Esophagus squamous epithelium (tissue), 5 donors: ENCODE results near the gene KCNH5. TPM values are rescaled to one million over a fixed set of nuclear protein-coding genes. Genes with fewer than 3 reads are reported as not detected.

Experiments
- DNase-seq: peaks from one replicate; lab custom pipeline; 2025; lab: John Stamatoyannopoulos, UW
- H3K27ac ChIP-seq, 4 donors: fragments of 200-600 bp; sonication (generic); one replicate each; pipeline ENCODE4 v1.5.1; 2016 to 2019; ENCODE audit warnings: mild to moderate bottlenecking in 1 of 4
- H3K27me3 ChIP-seq, 4 donors: fragments of 200-600 bp; sonication (generic); 1 replicate in 3 of 4; 2 replicates in 1 of 4; pipeline versions ENCODE4 v1.5.1 to v1.6.0; 2017 to 2021; ENCODE audit warnings: antibody characterized with exemption in 1 of 4
- H3K36me3 ChIP-seq, 3 donors: fragments of 200-600 bp; sonication (generic); one replicate each; pipeline ENCODE4 v1.5.1; 2016 to 2019
- H3K4me1 ChIP-seq, 3 donors: fragments of 200-600 bp; sonication (generic); one replicate each; pipeline ENCODE4 v1.5.1; 2017 to 2019
- H3K4me3 ChIP-seq, 4 donors: fragments of 200-600 bp; sonication (generic); 1 replicate in 3 of 4; 2 replicates in 1 of 4; pipeline ENCODE4 v1.5.1; 2016 to 2019; ENCODE audit warnings: mild to moderate bottlenecking in 2 of 4, moderate library complexity in 1 of 4
- H3K9me3 ChIP-seq, 3 donors: fragments of 200-600 bp; sonication (generic); one replicate each; pipeline ENCODE4 v1.5.1; 2016 to 2019
- POLR2A ChIP-seq, 4 donors: fragments of 450-650 bp; IDR thresholded peaks; one replicate each; pipeline ENCODE4 v1.6.1; 2017; ENCODE audit warnings: antibody characterized with exemption in 4 of 4, mild to moderate bottlenecking in 4 of 4, moderate library complexity in 3 of 4
- WGBS, 2 donors: methylation state at CpG; one replicate each; pipeline ENCODE4 v1.1.5; 2018; 5-methylcytosine and 5-hydroxymethylcytosine counted together
- intact Hi-C: fragments of 100-400 bp; cut with DNase I; formaldehyde crosslinking; loops from one replicate; pipeline ENCODE4 v1.15.0; 2022
- total RNA-seq, 4 donors: library from RNA; depleted of rRNA; stranded (reverse); fragments of >200 nt; gene quantifications; one replicate each; pipeline ENCODE4 v1.1.0, GENCODE V29; 2016
- TF ChIP-seq, protein P1 (sequence below), 6 experiments: fragments of 450-650 bp in 4 of 6; fragments of 200-600 bp in 2 of 6; sonication (generic) in 2 of 6; IDR thresholded peaks; one replicate each; pipeline ENCODE4 v1.5.1; 2016 to 2019; ENCODE audit warnings: antibody characterized with exemption in 6 of 6, mild to moderate bottlenecking in 4 of 6, moderate library complexity in 4 of 6
- donor health status: DM: yes; HTN: yes; CAD: no.

Gene KCNH5
- total RNA-seq, 4 donors from 2014 or later = under 0.01 to 0.06 TPM; not detected in 2

DNA sequence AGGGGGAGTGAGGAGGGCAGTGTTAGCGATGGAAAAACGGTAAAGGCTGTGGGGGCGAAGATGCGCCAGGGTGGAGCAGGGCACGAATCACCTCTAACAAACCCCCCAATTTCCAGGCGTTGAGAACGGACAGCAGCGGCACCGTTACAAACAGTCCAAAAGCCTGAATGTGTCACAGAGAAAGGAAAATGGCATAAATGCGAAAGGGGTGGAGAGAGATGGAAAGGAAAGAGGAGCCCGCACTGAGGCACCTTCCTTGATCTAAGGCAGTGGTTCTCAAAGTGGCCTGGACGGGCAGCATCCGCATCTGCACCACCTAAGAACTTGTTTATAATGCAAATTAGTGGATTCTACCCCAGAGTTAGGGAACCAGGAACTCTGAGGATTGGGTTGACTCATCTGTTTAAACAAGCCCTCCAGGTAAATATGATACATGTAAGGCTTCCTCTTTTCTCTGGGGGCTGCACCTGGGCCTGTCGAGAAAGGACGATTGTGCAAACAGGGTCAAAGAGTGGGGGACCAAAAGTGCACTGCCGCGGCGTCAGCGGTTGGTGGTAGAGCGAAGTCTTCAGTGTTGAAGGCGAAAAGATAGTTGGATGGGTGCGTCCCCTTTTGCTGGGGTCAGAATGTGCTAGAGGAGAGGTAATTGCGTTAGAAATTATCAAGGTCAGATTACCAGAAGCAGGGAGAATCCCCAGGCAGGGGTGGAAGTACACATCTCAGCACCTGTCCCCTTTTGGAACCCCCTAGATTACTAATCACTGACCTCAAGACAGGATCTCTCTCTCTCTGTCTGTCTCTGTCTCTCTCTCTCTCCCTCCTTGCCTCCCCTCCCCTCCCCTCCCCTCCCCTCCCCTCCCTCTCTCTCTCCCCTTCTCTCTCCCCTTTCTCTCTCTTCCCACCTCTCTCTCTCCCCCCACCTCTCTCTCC lies 1.3 kb upstream of the KCNH5 start:
- WGBS, 2 donors = 12 to 21% methylated on average over 23 of the region's 23 CpGs
- no peak for DNase-seq

DNA sequence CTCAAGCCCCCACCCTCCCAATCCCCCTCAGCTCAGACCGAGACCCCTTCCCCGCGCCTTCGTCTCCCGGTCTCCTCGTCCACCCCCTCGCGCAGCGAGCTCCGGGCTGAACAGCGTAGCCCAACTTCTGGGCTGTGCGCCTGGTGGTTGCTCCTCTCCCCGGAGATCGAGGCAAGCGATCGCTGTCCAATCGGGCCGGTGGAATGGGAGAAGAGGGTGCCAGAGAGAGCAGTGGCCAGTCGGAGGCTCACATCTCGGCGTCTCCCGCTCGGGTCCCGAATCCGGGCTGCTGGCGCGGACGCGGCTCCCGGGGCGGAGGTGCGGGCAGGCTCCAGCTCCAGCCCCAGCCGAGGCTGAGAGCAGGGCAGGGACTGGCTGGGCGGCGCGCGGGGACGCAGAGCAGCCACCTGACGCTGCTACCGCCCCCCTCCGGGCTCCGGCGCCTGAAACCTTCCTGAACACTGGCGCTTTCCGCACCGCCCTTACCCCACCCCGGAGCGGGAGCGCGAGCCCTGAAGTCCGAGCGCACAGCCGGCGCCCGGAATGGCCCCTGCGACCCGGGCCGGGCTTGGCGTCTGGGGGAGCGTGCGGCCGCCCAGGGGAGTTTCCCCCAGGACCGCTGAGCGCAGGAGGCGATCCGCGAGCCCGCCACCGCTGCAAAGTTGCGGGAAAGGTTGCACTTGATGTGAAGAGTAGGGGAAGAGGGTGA lies 508 bp upstream of the KCNH5 start:
- peaks cover 10 to 92% (median 20%) of the 10 kb centered on the region in 4 donors for H3K27me3 ChIP-seq
- TF ChIP-seq, protein P1, sequence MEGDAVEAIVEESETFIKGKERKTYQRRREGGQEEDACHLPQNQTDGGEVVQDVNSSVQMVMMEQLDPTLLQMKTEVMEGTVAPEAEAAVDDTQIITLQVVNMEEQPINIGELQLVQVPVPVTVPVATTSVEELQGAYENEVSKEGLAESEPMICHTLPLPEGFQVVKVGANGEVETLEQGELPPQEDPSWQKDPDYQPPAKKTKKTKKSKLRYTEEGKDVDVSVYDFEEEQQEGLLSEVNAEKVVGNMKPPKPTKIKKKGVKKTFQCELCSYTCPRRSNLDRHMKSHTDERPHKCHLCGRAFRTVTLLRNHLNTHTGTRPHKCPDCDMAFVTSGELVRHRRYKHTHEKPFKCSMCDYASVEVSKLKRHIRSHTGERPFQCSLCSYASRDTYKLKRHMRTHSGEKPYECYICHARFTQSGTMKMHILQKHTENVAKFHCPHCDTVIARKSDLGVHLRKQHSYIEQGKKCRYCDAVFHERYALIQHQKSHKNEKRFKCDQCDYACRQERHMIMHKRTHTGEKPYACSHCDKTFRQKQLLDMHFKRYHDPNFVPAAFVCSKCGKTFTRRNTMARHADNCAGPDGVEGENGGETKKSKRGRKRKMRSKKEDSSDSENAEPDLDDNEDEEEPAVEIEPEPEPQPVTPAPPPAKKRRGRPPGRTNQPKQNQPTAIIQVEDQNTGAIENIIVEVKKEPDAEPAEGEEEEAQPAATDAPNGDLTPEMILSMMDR (IDR thresholded peaks at IDR 0.05) = peak in 1 of 6 experiments; percentile 5
- no peak for TF ChIP-seq POLR2A (IDR thresholded peaks at IDR 0.05)

More for the DNA sequence above, 1.3 kb upstream of the KCNH5 start:
- Histone ChIP-seq H3K27me3 (peaks cover 10 to 91% (median 20%) of the 10 kb centered on the region in 4 donors), H3K9me3 (no peaks in the 10 kb centered on the region), H3K4me1 (peaks cover 12 to 18% (median 18%) of the 10 kb centered on the region in 3 donors), H3K4me3 (peak overlapping the region in 2 of 4 donors; percentile 39 to 61), H3K36me3 (no peaks in the 10 kb centered on the region), H3K27ac (no peak overlapping the region)
- intact Hi-C loops = no loop called here
- TF ChIP-seq, protein P1 (IDR thresholded peaks at IDR 0.05) = no peak
- no peak for TF ChIP-seq POLR2A (IDR thresholded peaks at IDR 0.05)

GRCh38 chr14:63039866-63040265 lies 5.4 kb downstream of the KCNH5 start:
- Histone ChIP-seq H3K27me3 (peaks cover 0 to 36% (median 8%) of the 10 kb centered on the region in 4 donors), H3K36me3 (no peaks in the 10 kb centered on the region), H3K4me1 (peaks cover 0 to 2% (median 1%) of the 10 kb centered on the region in 3 donors), H3K4me3 (no peak overlapping the region), H3K9me3 (no peaks in the 10 kb centered on the region), H3K27ac (no peak overlapping the region)
- DNase-seq = no peak
- intact Hi-C loops = no loop called here
- 8 to 18% methylated on average over 3 of the region's 3 CpGs for WGBS, 2 donors
- TF ChIP-seq, protein P1 (IDR thresholded peaks at IDR 0.05) = peak in 4 of 6 experiments; percentile 18 to 49 (median 20)
- TF ChIP-seq POLR2A (IDR thresholded peaks at IDR 0.05) = no peak

More for the DNA sequence above, 508 bp upstream of the KCNH5 start:
- DNase-seq = no peak
- no peaks in the 10 kb centered on the region for H3K9me3 ChIP-seq
- peak overlapping the region; percentile 2 to 61 (median 34) for H3K4me3 ChIP-seq
- WGBS, 2 donors = 0% methylated on average over 2 to 9 of the region's 70 CpGs
- intact Hi-C loops = no loop called here
- no peak overlapping the region for H3K27ac ChIP-seq
- H3K4me1 ChIP-seq = peaks cover 12 to 18% (median 18%) of the 10 kb centered on the region in 3 donors
- no peaks in the 10 kb centered on the region for H3K36me3 ChIP-seq

DNA sequence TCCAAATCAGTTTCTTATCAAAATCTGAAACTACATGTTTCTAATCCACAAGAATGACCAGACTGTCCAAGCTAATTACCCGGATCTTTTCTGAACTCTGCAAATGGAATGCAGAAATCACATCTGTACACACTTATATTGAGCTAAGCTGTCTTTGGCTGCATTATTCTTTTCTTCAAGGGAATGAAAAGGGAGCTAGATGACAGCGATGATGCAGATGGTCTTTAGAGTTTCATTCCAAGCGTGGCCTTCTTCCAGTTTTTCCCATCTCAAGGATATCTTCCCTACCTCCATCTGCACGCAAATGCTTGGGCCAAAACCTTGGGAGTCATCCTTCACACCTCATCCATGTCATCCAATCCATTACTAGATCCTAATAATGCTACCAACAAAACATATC lies 12.6 kb downstream of the KCNH5 start:
- WGBS, 2 donors = 62 to 82% methylated on average over 4 of the region's 4 CpGs
- no peak for DNase-seq
- H3K27ac ChIP-seq = no peak overlapping the region
- no peak for TF ChIP-seq POLR2A (IDR thresholded peaks at IDR 0.05)
- TF ChIP-seq, protein P1 (IDR thresholded peaks at IDR 0.05) = no peak
- no peak overlapping the region for H3K4me3 ChIP-seq
- no peaks in the 10 kb centered on the region for H3K27me3 ChIP-seq
- no peaks in the 10 kb centered on the region for H3K9me3 ChIP-seq
- intact Hi-C loops = no loop called here
- H3K4me1 ChIP-seq = no peaks in the 10 kb centered on the region
- no peaks in the 10 kb centered on the region for H3K36me3 ChIP-seq
